ENCODE data around the gene JMJD4. TPM values are rescaled to one million over a fixed set of nuclear protein-coding genes. Genes with fewer than 3 reads are reported as not detected.

The JMJD4 gene
- total RNA-seq, 5 donors from 2014 or later (not counting 1 experiment from before 2014, with no cell fraction given): 10.8 to 35.1 (median 33.5) TPM

- no peaks in the 10 kb centered on the region for H3K27me3 Mint-ChIP-seq
- Histone ChIP-seq H3K4me1 (ENCODE audit: control insufficient read depth in 1 of 2, extremely low read depth in 1 of 2, insufficient read depth in 2 of 2, low read length in 2 of 2) (peaks cover 45 to 72% of the 10 kb centered on the region in 2 experiments), H3K9me3 (no peaks in the 10 kb centered on the region), H3K36me3 (ENCODE audit: control insufficient read depth in 2 of 2, extremely low read depth in 1 of 2, insufficient read depth in 1 of 2, low read length in 1 of 2) (peaks cover 7 to 15% of the 10 kb centered on the region in 2 donors), H3K27me3 (replicated peaks in 1 of 2; ENCODE audit: control insufficient read depth in 2 of 2, extremely low read depth in 1 of 2, insufficient read depth in 2 of 2, low read length in 1 of 2) (no peaks in the 10 kb centered on the region), H3K27ac (ENCODE audit: low read length) (peak overlapping the region; percentile 71), H3K4me3 (ENCODE audit: control insufficient read depth in 1 of 2, extremely low read depth in 1 of 2, low read length in 1 of 2) (peak overlapping the region; percentile 18 to 30)
- CTCF ChIA-PET: interaction anchor here (0.7 to 2.4 kb wide), 5 partner anchors 22 to 1281 kb away, joined by 3 to 7 read pairs (median 4); no protein-coding TSS in a partner anchor
- peak overlapping the region; percentile 57 to 77 (median 62) for H3K4me3 Mint-ChIP-seq
- H3K4me1 Mint-ChIP-seq: peaks cover 69 to 78% (median 72%) of the 10 kb centered on the region in 3 donors
- peaks cover 29% of the 10 kb centered on the region for H3K36me3 Mint-ChIP-seq
- WGBS (ENCODE audit: insufficient coverage): 10% methylated on average over 15 of the region's 17 CpGs
- no peaks in the 10 kb centered on the region for H3K9me3 Mint-ChIP-seq
- ATAC-seq (replicated peaks in 1 of 4) (peak; percentile 80 to 88 (median 88)), DNase-seq (peak; percentile 64 to 88 (median 78))
- H3K27ac Mint-ChIP-seq: peak overlapping the region; percentile 91 to 95
- POLR2A ChIA-PET: interaction anchor here in 1 of 2 donors (0.5 to 0.8 kb wide), 3 partner anchors 22 to 399 kb away, joined by 3 to 11 read pairs (median 4); partner anchors contain the start of gene IBA57
Observed at GRCh38 chr1:227766015-227766634, 31.0 kb upstream of the JMJD4 start.

- H3K4me1 Mint-ChIP-seq: peaks cover 74 to 83% (median 79%) of the 10 kb centered on the region in 3 donors
- DNase-seq (peak in 1 of 35 experiments; percentile 19), ATAC-seq (replicated peaks in 1 of 4) (no peak)
- H3K27me3 ChIP-seq (replicated peaks in 1 of 2; ENCODE audit: control insufficient read depth in 2 of 2, extremely low read depth in 1 of 2, insufficient read depth in 2 of 2, low read length in 1 of 2): no peaks in the 10 kb centered on the region
- ChIA-PET CTCF (interaction anchor here (0.6 to 2.4 kb wide), 3 partner anchors 23 to 743 kb away, joined by 6 to 7 read pairs (median 7); no protein-coding TSS in a partner anchor), POLR2A (interaction anchor here in 1 of 2 donors (0.5 to 0.6 kb wide), 2 partner anchors 62 to 400 kb away, joined by 4 to 11 read pairs; partner anchors contain the start of gene IBA57)
- peaks cover 30% of the 10 kb centered on the region for H3K36me3 Mint-ChIP-seq
- H3K27me3 Mint-ChIP-seq: no peaks in the 10 kb centered on the region
- H3K4me1 ChIP-seq (ENCODE audit: control insufficient read depth in 1 of 2, extremely low read depth in 1 of 2, insufficient read depth in 2 of 2, low read length in 2 of 2): peaks cover 47 to 75% of the 10 kb centered on the region in 2 experiments
- H3K36me3 ChIP-seq (ENCODE audit: control insufficient read depth in 2 of 2, extremely low read depth in 1 of 2, insufficient read depth in 1 of 2, low read length in 1 of 2): peaks cover 3 to 16% of the 10 kb centered on the region in 2 donors
- H3K9me3 ChIP-seq: no peaks in the 10 kb centered on the region
- H3K9me3 Mint-ChIP-seq: no peaks in the 10 kb centered on the region
- peak overlapping the region; percentile 71 for H3K27ac ChIP-seq (ENCODE audit: low read length)
- H3K4me3 ChIP-seq (ENCODE audit: control insufficient read depth in 1 of 2, extremely low read depth in 1 of 2, low read length in 1 of 2): peak overlapping the region in 1 of 2 donors; percentile 18
- H3K4me3 Mint-ChIP-seq: peak overlapping the region in 2 of 3 donors; percentile 57 to 77
- 70% methylated on average over 5 of the region's 8 CpGs for WGBS (ENCODE audit: insufficient coverage)
- H3K27ac Mint-ChIP-seq: peak overlapping the region; percentile 91 to 95
Observed at GRCh38 chr1:227765261-227766014, 30.3 kb upstream of the JMJD4 start.

GRCh38 chr1:227764019-227764391 is 28.9 kb upstream of the JMJD4 start:
- H3K9me3 ChIP-seq: no peaks in the 10 kb centered on the region
- H3K4me3 ChIP-seq (ENCODE audit: control insufficient read depth in 1 of 2, extremely low read depth in 1 of 2, low read length in 1 of 2): no peak overlapping the region
- no peaks in the 10 kb centered on the region for H3K9me3 Mint-ChIP-seq
- peaks cover 78 to 87% (median 78%) of the 10 kb centered on the region in 3 donors for H3K4me1 Mint-ChIP-seq
- no peak for DNase-seq
- ChIA-PET CTCF (interaction anchor here (1.5 to 2.4 kb wide), 2 partner anchors 190 kb away, joined by 6 read pairs; no protein-coding TSS in a partner anchor), POLR2A (no interaction called here)
- H3K27me3 Mint-ChIP-seq: no peaks in the 10 kb centered on the region
- H3K27ac Mint-ChIP-seq: peak overlapping the region; percentile 91 to 95
- peaks cover 47 to 80% of the 10 kb centered on the region in 2 experiments for H3K4me1 ChIP-seq (ENCODE audit: control insufficient read depth in 1 of 2, extremely low read depth in 1 of 2, insufficient read depth in 2 of 2, low read length in 2 of 2)
- peak overlapping the region in 1 of 3 donors; percentile 71 for H3K4me3 Mint-ChIP-seq
- no peak for ATAC-seq (replicated peaks in 1 of 4)
- H3K36me3 Mint-ChIP-seq: peaks cover 36% of the 10 kb centered on the region
- no peaks in the 10 kb centered on the region for H3K27me3 ChIP-seq (replicated peaks in 1 of 2; ENCODE audit: control insufficient read depth in 2 of 2, extremely low read depth in 1 of 2, insufficient read depth in 2 of 2, low read length in 1 of 2)
- no peak overlapping the region for H3K27ac ChIP-seq (ENCODE audit: low read length)
- WGBS (ENCODE audit: insufficient coverage): 92% methylated on average over 6 of the region's 7 CpGs
- H3K36me3 ChIP-seq (ENCODE audit: control insufficient read depth in 2 of 2, extremely low read depth in 1 of 2, insufficient read depth in 1 of 2, low read length in 1 of 2): peaks cover 4 to 27% of the 10 kb centered on the region in 2 donors

- ATAC-seq (replicated peaks in 1 of 4) (no peak), DNase-seq (no peak)
- ChIA-PET CTCF (interaction anchor here (0.5 to 1.5 kb wide), 5 partner anchors 20 to 236 kb away, joined by 3 to 6 read pairs (median 5); no protein-coding TSS in a partner anchor), POLR2A (no interaction called here)
- Mint-ChIP-seq H3K4me3 (peak overlapping the region in 1 of 3 donors; percentile 71), H3K9me3 (no peaks in the 10 kb centered on the region), H3K4me1 (peaks cover 73 to 86% (median 80%) of the 10 kb centered on the region in 3 donors), H3K27ac (peak overlapping the region; percentile 91 to 95), H3K27me3 (no peaks in the 10 kb centered on the region), H3K36me3 (peaks cover 36% of the 10 kb centered on the region)
- WGBS (ENCODE audit: insufficient coverage): 96% methylated on average over 11 of the region's 16 CpGs
- no peaks in the 10 kb centered on the region for H3K9me3 ChIP-seq
- no peak overlapping the region for H3K27ac ChIP-seq (ENCODE audit: low read length)
- H3K4me3 ChIP-seq (ENCODE audit: control insufficient read depth in 1 of 2, extremely low read depth in 1 of 2, low read length in 1 of 2): no peak overlapping the region
- peaks cover 47 to 80% of the 10 kb centered on the region in 2 experiments for H3K4me1 ChIP-seq (ENCODE audit: control insufficient read depth in 1 of 2, extremely low read depth in 1 of 2, insufficient read depth in 2 of 2, low read length in 2 of 2)
- H3K27me3 ChIP-seq (replicated peaks in 1 of 2; ENCODE audit: control insufficient read depth in 2 of 2, extremely low read depth in 1 of 2, insufficient read depth in 2 of 2, low read length in 1 of 2): no peaks in the 10 kb centered on the region
- peaks cover 2 to 24% of the 10 kb centered on the region in 2 donors for H3K36me3 ChIP-seq (ENCODE audit: control insufficient read depth in 2 of 2, extremely low read depth in 1 of 2, insufficient read depth in 1 of 2, low read length in 1 of 2)
Observed at GRCh38 chr1:227763246-227764018, 28.3 kb upstream of the JMJD4 start.

GRCh38 chr1:227762231-227762911 is 27.3 kb upstream of the JMJD4 start:
- Mint-ChIP-seq H3K9me3 (no peaks in the 10 kb centered on the region), H3K27me3 (no peaks in the 10 kb centered on the region), H3K4me1 (peaks cover 68 to 84% (median 83%) of the 10 kb centered on the region in 3 donors), H3K36me3 (peaks cover 35% of the 10 kb centered on the region), H3K4me3 (peak overlapping the region in 1 of 3 donors; percentile 71), H3K27ac (peak overlapping the region; percentile 86 to 90)
- H3K4me3 ChIP-seq (ENCODE audit: control insufficient read depth in 1 of 2, extremely low read depth in 1 of 2, low read length in 1 of 2): peak overlapping the region; percentile 6 to 11
- peaks cover 46 to 77% of the 10 kb centered on the region in 2 experiments for H3K4me1 ChIP-seq (ENCODE audit: control insufficient read depth in 1 of 2, extremely low read depth in 1 of 2, insufficient read depth in 2 of 2, low read length in 2 of 2)
- no peaks in the 10 kb centered on the region for H3K27me3 ChIP-seq (replicated peaks in 1 of 2; ENCODE audit: control insufficient read depth in 2 of 2, extremely low read depth in 1 of 2, insufficient read depth in 2 of 2, low read length in 1 of 2)
- H3K27ac ChIP-seq (ENCODE audit: low read length): peak overlapping the region; percentile 67
- ATAC-seq (replicated peaks in 1 of 4) (peak; percentile 57 to 69 (median 59)), DNase-seq (peak; percentile 75 to 92 (median 86))
- ChIA-PET CTCF (interaction anchor here (0.6 to 1.2 kb wide), 5 partner anchors 21 to 320 kb away, joined by 3 to 8 read pairs (median 5); no protein-coding TSS in a partner anchor), POLR2A (no interaction called here)
- 19% methylated on average over 16 of the region's 22 CpGs for WGBS (ENCODE audit: insufficient coverage)
- H3K9me3 ChIP-seq: no peaks in the 10 kb centered on the region
- H3K36me3 ChIP-seq (ENCODE audit: control insufficient read depth in 2 of 2, extremely low read depth in 1 of 2, insufficient read depth in 1 of 2, low read length in 1 of 2): peaks cover 2 to 18% of the 10 kb centered on the region in 2 donors

All from T-cell (primary cell).